HL-60/S4 treated with phorbol 12-myristate 13-acetate at 8.2 ng/mL for 4 days and 3 days (cell line): ENCODE data around the gene FGD3.
"Not testable (repeated sequence)": the region's sequence is repeated elsewhere in the genome, so short reads cannot be mapped to it uniquely, and the experiment has no call there.

ENCODE experiments used
- in situ Hi-C: fragments of 300-500 bp; cut with MboI; formaldehyde crosslinking; loops from 2 replicates; pipeline ENCODE4 v1.15.0; 2022; ENCODE audit warnings: low sequenced_read_pairs

Gene FGD3

GRCh38 chr9:92974161-92974661 lies 26.9 kb downstream of the FGD3 start:
- in situ Hi-C loops: loop anchor here (25.0 kb wide), 1 partner anchor 338 kb away; no protein-coding TSS in a partner anchor

- in situ Hi-C loops: loop anchor here (25.0 kb wide), 1 partner anchor 337 kb away; no protein-coding TSS in a partner anchor
Measured at GRCh38 chr9:92974761-92975755, 27.7 kb downstream of the FGD3 start.

GRCh38 chr9:92976431-92976830 lies 29.1 kb downstream of the FGD3 start:
- in situ Hi-C loops: no loop called here

- in situ Hi-C loops: no loop called here
Measured at GRCh38 chr9:92977279-92977678, 30.0 kb downstream of the FGD3 start.

- in situ Hi-C loops: no loop called here
Measured at GRCh38 chr9:92978345-92978875, 31.1 kb downstream of the FGD3 start.

GRCh38 chr9:92979283-92980056 lies 32.1 kb downstream of the FGD3 start:
- in situ Hi-C loops: no loop called here

GRCh38 chr9:92980085-92980745 lies 32.9 kb downstream of the FGD3 start:
- in situ Hi-C loops: no loop called here

GRCh38 chr9:92982130-92982529 lies 34.8 kb downstream of the FGD3 start:
- in situ Hi-C loops: no loop called here

- in situ Hi-C loops: no loop called here
Measured at GRCh38 chr9:92983984-92984589, 36.8 kb downstream of the FGD3 start.

GRCh38 chr9:92984976-92985375 lies 37.7 kb downstream of the FGD3 start:
- in situ Hi-C loops: no loop called here

- in situ Hi-C loops: no loop called here
Measured at GRCh38 chr9:92986176-92987119, 39.1 kb downstream of the FGD3 start.

GRCh38 chr9:92988215-92988768 lies 41.0 kb downstream of the FGD3 start:
- in situ Hi-C loops: no loop called here

GRCh38 chr9:92989561-92989960 lies 42.2 kb downstream of the FGD3 start:
- in situ Hi-C loops: no loop called here

- in situ Hi-C loops: no loop called here
Measured at GRCh38 chr9:92990461-92990860, 43.1 kb downstream of the FGD3 start.

- in situ Hi-C loops: no loop called here
Measured at GRCh38 chr9:92992549-92992948, 45.2 kb downstream of the FGD3 start.

GRCh38 chr9:92998871-92999270 lies 51.5 kb downstream of the FGD3 start:
- in situ Hi-C loops: not testable (repeated sequence)

GRCh38 chr9:93001031-93001430 lies 53.7 kb downstream of the FGD3 start:
- in situ Hi-C loops: no loop called here

GRCh38 chr9:93002700-93003099 lies 55.4 kb downstream of the FGD3 start:
- in situ Hi-C loops: no loop called here
